Neural crest cell (in vitro differentiated cells): ENCODE measurements around the gene CFAP210. TPM values are rescaled to one million over a fixed set of nuclear protein-coding genes. Genes with fewer than 3 reads are reported as not detected.
A peak's percentile ranks its signal among the peaks of the same experiment; 100 is the strongest.

Experiments used
- DNase-seq: peaks from one replicate; pipeline ENCODE4 v3.0.0; 2021; ENCODE audit warnings: low read depth, mixed read lengths, low spot score
- H3K27ac Mint-ChIP-seq: one replicate; pipeline ENCODE4 v1.8.0; 2021; ENCODE audit warnings: mild to moderate bottlenecking, mixed read lengths; ENCODE audit not compliant: unreplicated experiment
- H3K27me3 Mint-ChIP-seq: 2 replicates; pipeline ENCODE4 v1.8.0; 2021; ENCODE audit warnings: low read depth, mild to moderate bottlenecking, mixed read lengths
- H3K36me3 Mint-ChIP-seq: 2 replicates; pipeline ENCODE4 v1.8.0; 2021; ENCODE audit warnings: low read depth, mild to moderate bottlenecking, mixed read lengths
- H3K4me1 Mint-ChIP-seq: 2 replicates; pipeline ENCODE4 v1.8.0; 2021; ENCODE audit warnings: mixed read lengths
- H3K4me3 Mint-ChIP-seq: one replicate; pipeline ENCODE4 v1.8.0; 2021; ENCODE audit warnings: mild to moderate bottlenecking, mixed read lengths
- H3K9me3 Mint-ChIP-seq: 2 replicates; pipeline ENCODE4 v1.8.0; 2021; ENCODE audit warnings: mixed read lengths
- CTCF ChIP-seq: fragments of 200-600 bp; sonication (generic); conservative IDR thresholded peaks from 2 replicates; pipeline ENCODE4 v1.5.0; 2021; ENCODE audit warnings: antibody characterized with exemption, mild to moderate bottlenecking
- total RNA-seq: library from RNA; stranded (reverse); gene quantifications from 2 replicates; pipeline ENCODE4 v1.2.1, GENCODE V29; 2021

CFAP210 gene
- total RNA-seq, 1 donor from 2014 or later = 2.3 TPM

- H3K9me3 Mint-ChIP-seq = peaks cover 5% of the 10 kb centered on the region
- peak overlapping the region; percentile 3 for H3K27ac Mint-ChIP-seq
- H3K27me3 Mint-ChIP-seq = no peaks in the 10 kb centered on the region
- no peak overlapping the region for H3K4me3 Mint-ChIP-seq
- H3K36me3 Mint-ChIP-seq = peaks cover 15% of the 10 kb centered on the region
- no peak for TF ChIP-seq CTCF
- no peak for DNase-seq
- no peaks in the 10 kb centered on the region for H3K4me1 Mint-ChIP-seq
Observed at GRCh38 chr2:169711751-169712509, 17.7 kb upstream of the CFAP210 start.

GRCh38 chr2:169709981-169710380 lies 15.8 kb upstream of the CFAP210 start:
- H3K36me3 Mint-ChIP-seq = peaks cover 17% of the 10 kb centered on the region
- no peak overlapping the region for H3K27ac Mint-ChIP-seq
- no peaks in the 10 kb centered on the region for H3K4me1 Mint-ChIP-seq
- H3K27me3 Mint-ChIP-seq = no peaks in the 10 kb centered on the region
- no peak for TF ChIP-seq CTCF
- H3K9me3 Mint-ChIP-seq = peaks cover 5% of the 10 kb centered on the region
- H3K4me3 Mint-ChIP-seq = no peak overlapping the region
- DNase-seq = no peak

DNA sequence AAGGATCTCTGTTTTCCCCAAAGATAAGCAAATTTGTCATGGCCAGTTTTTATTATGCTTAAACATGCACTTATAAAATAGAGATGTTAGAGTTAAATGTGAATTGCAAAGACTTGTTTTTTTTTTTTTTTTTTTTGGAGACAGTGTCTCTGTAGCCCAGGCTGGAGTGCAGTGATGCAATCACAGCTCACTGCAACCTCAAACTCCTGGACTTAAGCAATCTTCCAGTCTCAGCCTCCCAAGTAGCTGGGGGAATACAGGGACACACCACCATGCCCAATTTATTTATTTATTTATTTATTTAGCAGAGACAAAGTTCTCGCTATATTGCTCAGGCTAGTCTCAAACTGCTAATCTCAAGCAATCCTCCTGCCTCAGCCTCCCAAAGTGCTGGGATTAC lies 15.1 kb upstream of the CFAP210 start:
- peaks cover 5% of the 10 kb centered on the region for H3K9me3 Mint-ChIP-seq
- H3K4me3 Mint-ChIP-seq = no peak overlapping the region
- no peaks in the 10 kb centered on the region for H3K27me3 Mint-ChIP-seq
- no peak overlapping the region for H3K27ac Mint-ChIP-seq
- peaks cover 18% of the 10 kb centered on the region for H3K36me3 Mint-ChIP-seq
- no peak for TF ChIP-seq CTCF
- no peaks in the 10 kb centered on the region for H3K4me1 Mint-ChIP-seq
- no peak for DNase-seq

DNA sequence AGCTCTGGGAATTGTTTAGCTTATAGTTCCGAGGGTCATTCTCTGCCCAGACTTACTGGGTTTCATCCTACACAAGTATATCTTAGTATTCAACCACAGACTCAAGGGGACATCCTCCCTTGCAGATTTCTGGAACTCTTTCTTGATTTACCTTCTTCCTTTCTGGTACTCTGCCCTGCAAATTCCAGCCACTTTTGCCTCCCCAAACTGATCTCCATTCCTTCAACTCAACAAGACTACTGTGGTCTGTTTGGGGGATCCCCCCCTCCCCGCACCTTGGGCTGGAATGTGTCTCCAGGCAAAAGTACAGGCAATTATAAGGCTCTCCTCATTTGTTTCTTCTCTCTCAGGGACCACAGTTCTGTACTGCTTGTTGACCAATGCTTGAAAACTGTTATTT lies 13.4 kb upstream of the CFAP210 start:
- H3K27ac Mint-ChIP-seq = no peak overlapping the region
- no peak for DNase-seq
- H3K36me3 Mint-ChIP-seq = peaks cover 18% of the 10 kb centered on the region
- H3K4me3 Mint-ChIP-seq = no peak overlapping the region
- no peaks in the 10 kb centered on the region for H3K27me3 Mint-ChIP-seq
- peaks cover 5% of the 10 kb centered on the region for H3K9me3 Mint-ChIP-seq
- H3K4me1 Mint-ChIP-seq = no peaks in the 10 kb centered on the region
- no peak for TF ChIP-seq CTCF

GRCh38 chr2:169705927-169706326 lies 11.7 kb upstream of the CFAP210 start:
- no peaks in the 10 kb centered on the region for H3K9me3 Mint-ChIP-seq
- H3K27ac Mint-ChIP-seq = no peak overlapping the region
- DNase-seq = no peak
- H3K27me3 Mint-ChIP-seq = no peaks in the 10 kb centered on the region
- no peak overlapping the region for H3K4me3 Mint-ChIP-seq
- no peaks in the 10 kb centered on the region for H3K4me1 Mint-ChIP-seq
- H3K36me3 Mint-ChIP-seq = peaks cover 10% of the 10 kb centered on the region
- TF ChIP-seq CTCF = no peak
